PC-3 (cell line): ENCODE data around the gene HEXIM1. TPM values are rescaled to one million over a fixed set of nuclear protein-coding genes. Genes with fewer than 3 reads are reported as not detected.

Source experiments
- ATAC-seq: fragments of 200-7000 bp; cut with Tn5 transposase; 2 replicates; pipeline ENCODE4 v1.9.1; 2020; ENCODE audit warnings: mild to moderate bottlenecking, moderate library complexity
- BruUV-seq: library from RNA; stranded (reverse); fragments of 400-500 nt; replicated peaks from 2 replicates; lab custom pipeline; 2021; lab: Mats Ljungman, UMichigan
- CTCF ChIA-PET: fragments of 300-600 bp; sonication (Branson Sonifier 250); formaldehyde crosslinking; loops from one replicate; lab custom pipeline; 2022; ENCODE audit warnings: antibody characterized with exemption; lab: Charles Lee
- POLR2A ChIA-PET: fragments of 300-600 bp; sonication (Branson Sonifier 250); formaldehyde crosslinking; loops from one replicate; lab custom pipeline; 2022; ENCODE audit warnings: antibody characterized with exemption; ENCODE audit not compliant: unreplicated experiment; lab: Charles Lee
- DNase-seq: peaks from one replicate; pipeline ENCODE4 v3.0.0-alpha.2; 2015
- H2AFZ ChIP-seq: fragments of 300-600 bp; sonication (generic); 2 replicates; pipeline ENCODE4 v1.6.0; 2016; ENCODE audit warnings: antibody characterized with exemption, low read length
- H3F3A ChIP-seq: fragments of 300-600 bp; sonication (generic); one replicate; pipeline ENCODE4 v1.6.0; 2017; ENCODE audit warnings: antibody characterized with exemption, low read length, control low read depth, mild to moderate bottlenecking; ENCODE audit not compliant: unreplicated experiment
- H3K27ac ChIP-seq: fragments of 300-600 bp; sonication (generic); 2 replicates; pipeline ENCODE4 v1.5.1; 2016; ENCODE audit warnings: mild to moderate bottlenecking, low read length
- H3K27me3 ChIP-seq: fragments of 300-600 bp; sonication (generic); 2 replicates; pipeline ENCODE4 v1.6.1; 2016; ENCODE audit warnings: low read length, mixed read lengths
- H3K36me3 ChIP-seq: fragments of 300-600 bp; sonication (generic); 2 replicates; pipeline ENCODE4 v1.6.1; 2016; ENCODE audit warnings: low read depth, mixed run types, low read length, mixed read lengths
- H3K4me1 ChIP-seq: fragments of 300-600 bp; sonication (generic); 2 replicates; pipeline ENCODE4 v1.5.1; 2016; ENCODE audit warnings: low read length; ENCODE audit not compliant: insufficient read depth
- H3K4me2 ChIP-seq: fragments of 300-600 bp; sonication (generic); 2 replicates; pipeline ENCODE4 v1.6.0; 2016; ENCODE audit warnings: low read length
- H3K4me3 ChIP-seq: fragments of 300-600 bp; sonication (generic); 2 replicates; pipeline ENCODE4 v1.5.1; 2016; ENCODE audit warnings: mild to moderate bottlenecking, low read length, mixed read lengths
- H3K79me2 ChIP-seq: fragments of 300-600 bp; sonication (generic); 2 replicates; pipeline ENCODE4 v1.6.1; 2017; ENCODE audit warnings: low read length, mixed read lengths
- H3K9ac ChIP-seq: fragments of 300-600 bp; sonication (generic); 2 replicates; pipeline ENCODE4 v1.6.0; 2016; ENCODE audit warnings: mild to moderate bottlenecking, low read length
- H3K9me2 ChIP-seq: fragments of 300-600 bp; sonication (generic); replicated peaks from 2 replicates; pipeline ENCODE4 v1.6.1; 2016; ENCODE audit warnings: mixed run types, low read length, mixed read lengths
- H3K9me3 ChIP-seq: fragments of 300-600 bp; sonication (generic); 2 replicates; pipeline ENCODE4 v1.6.1; 2016; ENCODE audit warnings: low read length, mixed read lengths
- H4K20me1 ChIP-seq: fragments of 300-600 bp; sonication (generic); 2 replicates; pipeline ENCODE4 v1.6.1; 2016; ENCODE audit warnings: low read length, mixed read lengths
- EZH2 ChIP-seq: fragments of 300-600 bp; sonication (generic); IDR thresholded peaks from one replicate; pipeline ENCODE4 v1.6.1; 2017; ENCODE audit warnings: antibody characterized with exemption, mild to moderate bottlenecking, low read length; ENCODE audit not compliant: unreplicated experiment
- EZH2phosphoT487 ChIP-seq: fragments of 300-600 bp; sonication (generic); IDR thresholded peaks from 2 replicates; pipeline ENCODE4 v1.6.1; 2018; ENCODE audit warnings: mild to moderate bottlenecking, antibody characterized with exemption, low read length, borderline replicate concordance
- intact Hi-C: fragments of 100-400 bp; cut with micrococcal nuclease; formaldehyde crosslinking; loops from 2 replicates; pipeline ENCODE4 v1.9.0; 2023
- total RNA-seq: library from RNA; depleted of rRNA; stranded (reverse); fragments of >200 nt; gene quantifications from 2 replicates; pipeline ENCODE4 v1.2.3, GENCODE V29; 2014
- TF ChIP-seq, protein P1 (sequence below): fragments of 300-600 bp; sonication (generic); conservative IDR thresholded peaks from 2 replicates; pipeline ENCODE4 v1.5.1; 2017; ENCODE audit warnings: antibody characterized with exemption, low read depth, mild to moderate bottlenecking, low read length

HEXIM1 gene
- total RNA-seq, 1 experiment from 2014 or later, result 47.3 TPM

DNA sequence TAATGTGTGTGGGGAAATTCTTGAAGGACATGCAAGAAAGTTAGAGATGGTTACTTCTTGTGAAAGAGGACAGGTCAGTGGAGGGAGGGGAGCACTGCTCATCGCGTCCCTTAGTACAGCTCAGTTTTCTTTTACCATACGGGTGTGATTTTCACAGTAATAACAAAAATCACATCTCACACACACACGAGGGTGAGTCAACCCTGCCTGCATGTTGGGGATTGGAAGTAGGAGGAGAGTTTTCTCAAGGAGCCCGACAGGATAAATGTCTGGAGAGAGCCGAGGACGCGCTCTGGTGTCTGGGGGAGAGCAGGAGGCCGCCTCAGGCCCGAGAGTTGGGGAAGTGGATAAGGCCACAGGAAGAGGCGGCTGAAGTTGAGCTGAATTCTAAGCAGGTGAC, 32.4 kb upstream of the HEXIM1 start:
- no peak overlapping the region for H3K27ac ChIP-seq
- DNase-seq (no peak), ATAC-seq (no peak)
- no peaks in the 10 kb centered on the region for H3K79me2 ChIP-seq
- H3F3A ChIP-seq, result no peaks in the 10 kb centered on the region
- ChIA-PET CTCF (no interaction called here), POLR2A (interaction anchor here (0.6 kb wide), 1 partner anchor 33 kb away, joined by 3 read pairs; the partner anchor contains the start of gene HEXIM1)
- no peak for TF ChIP-seq EZH2phosphoT487
- TF ChIP-seq, protein P1, sequence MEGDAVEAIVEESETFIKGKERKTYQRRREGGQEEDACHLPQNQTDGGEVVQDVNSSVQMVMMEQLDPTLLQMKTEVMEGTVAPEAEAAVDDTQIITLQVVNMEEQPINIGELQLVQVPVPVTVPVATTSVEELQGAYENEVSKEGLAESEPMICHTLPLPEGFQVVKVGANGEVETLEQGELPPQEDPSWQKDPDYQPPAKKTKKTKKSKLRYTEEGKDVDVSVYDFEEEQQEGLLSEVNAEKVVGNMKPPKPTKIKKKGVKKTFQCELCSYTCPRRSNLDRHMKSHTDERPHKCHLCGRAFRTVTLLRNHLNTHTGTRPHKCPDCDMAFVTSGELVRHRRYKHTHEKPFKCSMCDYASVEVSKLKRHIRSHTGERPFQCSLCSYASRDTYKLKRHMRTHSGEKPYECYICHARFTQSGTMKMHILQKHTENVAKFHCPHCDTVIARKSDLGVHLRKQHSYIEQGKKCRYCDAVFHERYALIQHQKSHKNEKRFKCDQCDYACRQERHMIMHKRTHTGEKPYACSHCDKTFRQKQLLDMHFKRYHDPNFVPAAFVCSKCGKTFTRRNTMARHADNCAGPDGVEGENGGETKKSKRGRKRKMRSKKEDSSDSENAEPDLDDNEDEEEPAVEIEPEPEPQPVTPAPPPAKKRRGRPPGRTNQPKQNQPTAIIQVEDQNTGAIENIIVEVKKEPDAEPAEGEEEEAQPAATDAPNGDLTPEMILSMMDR, result no peak
- BruUV-seq, result no TSS peak
- intact Hi-C loops, result no loop called here
- no peak overlapping the region for H2AFZ ChIP-seq
- no peaks in the 10 kb centered on the region for H3K9me2 ChIP-seq
- H3K4me1 ChIP-seq, result no peaks in the 10 kb centered on the region
- no peak overlapping the region for H3K9ac ChIP-seq
- no peak overlapping the region for H3K4me2 ChIP-seq
- H3K4me3 ChIP-seq, result no peak overlapping the region
- no peaks in the 10 kb centered on the region for H3K27me3 ChIP-seq
- no peaks in the 10 kb centered on the region for H3K36me3 ChIP-seq
- no peaks in the 10 kb centered on the region for H4K20me1 ChIP-seq
- no peaks in the 10 kb centered on the region for H3K9me3 ChIP-seq

DNA sequence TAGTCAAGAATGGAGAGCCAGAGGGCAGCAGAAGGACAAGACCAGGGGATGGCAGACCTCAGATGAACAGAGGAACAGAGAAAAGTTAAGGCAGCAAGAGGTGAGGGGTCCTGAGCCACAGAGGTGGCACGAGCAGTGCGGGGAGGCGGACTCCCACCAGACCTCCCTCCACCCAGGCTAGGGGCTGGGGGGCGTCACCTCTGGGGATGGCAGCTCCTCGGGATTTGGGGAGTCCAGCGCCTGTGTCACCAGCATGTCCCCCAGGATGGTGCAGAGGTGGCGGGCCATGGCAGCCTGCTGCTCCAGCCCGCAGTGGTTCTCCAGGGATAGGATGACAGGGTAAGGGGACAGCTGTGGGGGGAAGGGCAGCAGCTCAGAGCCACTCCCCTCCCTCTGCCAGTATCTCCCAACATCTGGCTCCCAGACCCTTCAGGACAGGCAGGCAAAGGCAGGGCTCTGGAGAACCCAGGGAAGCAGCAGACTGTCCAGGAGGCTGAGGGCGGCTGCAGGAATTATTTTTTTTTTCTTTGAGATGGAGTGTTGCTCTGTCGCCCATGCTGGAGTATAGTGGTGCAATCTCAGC, 31.8 kb upstream of the HEXIM1 start:
- Histone ChIP-seq H3K9ac (no peak overlapping the region), H3K4me2 (no peak overlapping the region), H3K79me2 (no peaks in the 10 kb centered on the region), H3K27ac (no peak overlapping the region), H3K4me1 (no peaks in the 10 kb centered on the region), H3K27me3 (no peaks in the 10 kb centered on the region), H2AFZ (no peak overlapping the region), H3K9me3 (no peaks in the 10 kb centered on the region), H3K36me3 (no peaks in the 10 kb centered on the region), H3F3A (no peaks in the 10 kb centered on the region), H3K9me2 (no peaks in the 10 kb centered on the region), H4K20me1 (no peaks in the 10 kb centered on the region), H3K4me3 (no peak overlapping the region)
- TF ChIP-seq EZH2, result no peak
- TF ChIP-seq, protein P1, result no peak
- no peak for TF ChIP-seq EZH2phosphoT487
- ChIA-PET CTCF (no interaction called here), POLR2A (no interaction called here)
- BruUV-seq, result no TSS peak
- ATAC-seq (no peak), DNase-seq (no peak)
- intact Hi-C loops, result no loop called here

DNA sequence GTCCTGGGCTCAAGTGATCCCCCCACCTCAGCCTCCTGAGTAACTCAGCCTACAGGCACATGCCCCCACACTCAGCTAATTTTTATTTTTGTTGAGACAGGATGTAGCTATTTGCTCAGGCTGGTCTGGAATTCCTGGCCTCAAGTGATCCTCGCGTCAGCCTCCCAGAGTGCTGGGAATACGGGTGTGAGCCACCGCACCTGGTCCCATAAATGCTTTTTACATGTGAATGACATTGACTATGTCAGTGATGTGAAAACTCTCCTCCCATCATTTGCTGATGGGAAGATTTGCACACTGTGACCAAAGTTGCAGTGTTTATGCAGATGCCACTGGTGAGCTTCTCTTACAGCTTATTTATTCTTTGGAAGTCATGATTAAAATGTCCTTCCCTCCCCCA, 30.9 kb upstream of the HEXIM1 start:
- DNase-seq (no peak), ATAC-seq (no peak; the same call in 1 of the 2 replicates)
- ChIA-PET POLR2A (no interaction called here), CTCF (no interaction called here)
- BruUV-seq, result no TSS peak
- H3K9me3 ChIP-seq, result no peaks in the 10 kb centered on the region
- no peak overlapping the region for H3K4me3 ChIP-seq
- no peaks in the 10 kb centered on the region for H3K36me3 ChIP-seq
- intact Hi-C loops, result no loop called here
- H4K20me1 ChIP-seq, result no peaks in the 10 kb centered on the region
- H3K9me2 ChIP-seq, result no peaks in the 10 kb centered on the region
- TF ChIP-seq EZH2phosphoT487 (no peak), EZH2 (no peak)
- TF ChIP-seq, protein P1, result no peak
- peaks cover 7% of the 10 kb centered on the region; the same call in 1 of the 2 replicates for H3K79me2 ChIP-seq
- H3K4me1 ChIP-seq, result peaks cover 4% of the 10 kb centered on the region
- no peak overlapping the region for H3K27ac ChIP-seq
- no peak overlapping the region for H3K4me2 ChIP-seq
- no peaks in the 10 kb centered on the region for H3F3A ChIP-seq
- no peaks in the 10 kb centered on the region for H3K27me3 ChIP-seq
- no peak overlapping the region for H2AFZ ChIP-seq
- no peak overlapping the region for H3K9ac ChIP-seq
